ENCODE measurements around the gene AGPS.

Gene AGPS

GRCh38 chr2:177537213-177537612, 144.6 kb downstream of the AGPS start:
- Histone ChIP-seq H3K27ac (replicated peaks) (no peak overlapping the region), H3K4me3 (replicated peaks; ENCODE audit: insufficient read depth, low read length) (no peak overlapping the region)

GRCh38 chr2:177537636-177538035, 145.1 kb downstream of the AGPS start:
- H3K4me3 ChIP-seq (replicated peaks; ENCODE audit: insufficient read depth, low read length): no peak overlapping the region
- TF ChIP-seq CTCF (IDR thresholded peaks at IDR 0.05; ENCODE audit: insufficient read depth, low read length): no peak
- TF ChIP-seq REST (IDR thresholded peaks at IDR 0.05; ENCODE audit: insufficient replicate concordance, low read depth): no peak
- no peak for TF ChIP-seq GABPA (IDR thresholded peaks at IDR 0.05; ENCODE audit: low read depth)
- TF ChIP-seq POLR2AphosphoS5 (IDR thresholded peaks at IDR 0.05; ENCODE audit: low read depth): no peak
- no peak for TF ChIP-seq SPI1 (IDR thresholded peaks at IDR 0.05; ENCODE audit: borderline replicate concordance, low read depth)
- no peaks in the 10 kb centered on the region for H3K27me3 ChIP-seq (ENCODE audit: insufficient read depth, poor library complexity, severe bottlenecking)
- no peak overlapping the region for H3K27ac ChIP-seq (replicated peaks)
- no peak for DNase-seq (ENCODE audit: low read depth in 1 of 2, low spot score in 1 of 2)

More at GRCh38 chr2:177537213-177537612, 144.6 kb downstream of the AGPS start:
- no peak for DNase-seq (ENCODE audit: low read depth in 1 of 2, low spot score in 1 of 2)
- no peak for TF ChIP-seq GABPA (IDR thresholded peaks at IDR 0.05; ENCODE audit: low read depth)
- no peak for TF ChIP-seq CTCF (IDR thresholded peaks at IDR 0.05; ENCODE audit: insufficient read depth, low read length)
- no peak for TF ChIP-seq SPI1 (IDR thresholded peaks at IDR 0.05; ENCODE audit: borderline replicate concordance, low read depth)
- no peak for TF ChIP-seq REST (IDR thresholded peaks at IDR 0.05; ENCODE audit: insufficient replicate concordance, low read depth)
- no peak for TF ChIP-seq POLR2AphosphoS5 (IDR thresholded peaks at IDR 0.05; ENCODE audit: low read depth)
- no peaks in the 10 kb centered on the region for H3K27me3 ChIP-seq (ENCODE audit: insufficient read depth, poor library complexity, severe bottlenecking)

GRCh38 chr2:177538323-177538722, 145.8 kb downstream of the AGPS start:
- DNase-seq (ENCODE audit: low read depth in 1 of 2, low spot score in 1 of 2): no peak
- H3K27me3 ChIP-seq (ENCODE audit: insufficient read depth, poor library complexity, severe bottlenecking): no peaks in the 10 kb centered on the region
- no peak overlapping the region for H3K4me3 ChIP-seq (replicated peaks; ENCODE audit: insufficient read depth, low read length)
- no peak overlapping the region for H3K27ac ChIP-seq (replicated peaks)
- TF ChIP-seq CTCF (IDR thresholded peaks at IDR 0.05; ENCODE audit: insufficient read depth, low read length) (no peak), POLR2AphosphoS5 (IDR thresholded peaks at IDR 0.05; ENCODE audit: low read depth) (no peak), GABPA (IDR thresholded peaks at IDR 0.05; ENCODE audit: low read depth) (no peak), SPI1 (IDR thresholded peaks at IDR 0.05; ENCODE audit: borderline replicate concordance, low read depth) (no peak), REST (IDR thresholded peaks at IDR 0.05; ENCODE audit: insufficient replicate concordance, low read depth) (no peak)
